GM18867 (cell line): Measurements from ENCODE around the gene TUBGCP3.

Experiments used
- ATAC-seq: cut with Tn5 transposase; IDR thresholded peaks from one replicate; pipeline ENCODE4 v1.9.1; 2021; ENCODE audit warnings: mild to moderate bottlenecking, moderate library complexity; ENCODE audit not compliant: unreplicated experiment

Gene TUBGCP3

GRCh38 chr13:112616586-112617362 is 28.8 kb upstream of the TUBGCP3 start:
- peak; percentile 68 for ATAC-seq

- no peak for ATAC-seq
These were observed 27.4 kb upstream of the TUBGCP3 start for GRCh38 chr13:112615391-112615790.

DNA sequence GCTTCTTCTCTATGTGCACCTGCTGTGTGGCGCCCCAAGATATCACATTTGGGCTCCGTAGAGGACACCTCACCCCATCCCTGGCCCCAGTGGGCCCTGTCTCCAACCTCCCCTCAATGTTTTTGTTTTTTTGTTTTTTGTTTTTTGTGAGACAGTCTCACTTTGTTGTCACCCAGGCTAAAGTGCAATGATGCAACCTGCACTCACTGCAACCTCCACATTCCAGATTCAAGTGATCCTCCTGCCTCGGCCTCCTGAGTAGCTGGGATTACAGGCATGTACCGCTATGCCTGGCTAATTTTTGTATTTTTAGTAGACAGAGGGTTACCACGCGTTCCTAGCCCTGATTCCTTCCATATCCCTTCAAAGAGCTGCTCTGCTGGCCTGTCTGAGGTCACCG is 26.9 kb upstream of the TUBGCP3 start:
- no peak for ATAC-seq

DNA sequence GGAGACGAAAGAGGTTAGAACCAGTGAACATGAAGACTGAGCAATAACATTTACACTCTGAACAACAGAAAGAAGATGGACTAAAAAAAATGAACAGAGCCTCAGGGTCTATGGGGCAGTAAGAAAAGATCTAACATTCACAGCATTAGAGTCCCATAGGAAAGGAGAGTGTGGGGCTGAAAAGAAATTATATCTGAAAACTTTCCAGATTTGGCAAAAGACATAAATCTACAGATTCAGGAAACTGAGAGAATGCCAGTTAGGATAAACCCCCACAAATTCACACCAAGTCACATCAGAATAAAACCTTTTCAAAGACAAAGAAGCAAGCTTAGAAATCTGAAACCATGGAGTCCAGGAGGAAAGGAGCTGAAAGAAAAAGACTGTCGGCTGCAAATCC is 20.3 kb upstream of the TUBGCP3 start:
- ATAC-seq, result no peak

DNA sequence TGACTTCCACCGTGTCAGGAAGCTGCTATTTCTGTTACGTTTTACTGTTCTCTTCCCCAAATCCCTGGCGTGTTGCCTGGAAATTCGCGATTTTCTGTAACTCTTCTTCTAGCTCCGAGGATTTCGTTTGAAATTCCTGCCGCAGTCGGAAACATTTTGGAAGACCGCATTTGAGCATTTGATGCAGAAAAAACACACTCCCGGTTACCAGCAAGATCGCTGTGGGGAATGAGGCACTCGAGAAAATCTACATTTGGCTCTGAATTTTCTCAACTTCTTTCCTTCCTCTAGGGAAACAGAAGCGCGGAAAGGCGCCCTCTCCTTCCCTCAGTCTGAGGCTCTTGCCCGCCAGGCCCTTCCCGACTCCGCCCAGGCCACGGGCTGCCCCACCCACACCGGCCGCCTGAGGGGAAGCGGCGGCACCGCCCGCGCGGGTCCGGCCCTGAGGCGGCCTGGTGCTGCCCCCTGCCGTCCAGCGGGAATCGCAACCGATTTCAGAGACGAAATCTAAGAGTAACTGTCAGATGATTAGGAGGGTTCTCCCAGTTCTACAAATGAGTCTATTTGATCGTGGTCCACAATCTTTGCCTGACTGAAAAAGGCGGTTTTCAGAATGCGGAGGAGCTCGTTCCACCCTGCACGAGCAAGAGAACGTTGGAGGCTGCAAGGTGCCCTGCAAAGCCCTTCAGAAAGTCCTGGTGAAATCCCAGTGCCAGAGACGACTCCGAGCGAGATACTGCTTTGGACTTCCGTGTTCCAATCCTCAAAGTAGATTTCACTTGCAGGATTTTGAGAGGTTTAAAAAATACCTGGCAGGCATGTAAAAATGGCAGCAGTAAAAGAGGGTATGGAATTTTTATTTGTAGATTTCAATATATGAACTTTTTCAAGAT is 18.4 kb upstream of the TUBGCP3 start:
- ATAC-seq, result peak; percentile 100

GRCh38 chr13:112605531-112605990 is 17.6 kb upstream of the TUBGCP3 start:
- no peak for ATAC-seq

DNA sequence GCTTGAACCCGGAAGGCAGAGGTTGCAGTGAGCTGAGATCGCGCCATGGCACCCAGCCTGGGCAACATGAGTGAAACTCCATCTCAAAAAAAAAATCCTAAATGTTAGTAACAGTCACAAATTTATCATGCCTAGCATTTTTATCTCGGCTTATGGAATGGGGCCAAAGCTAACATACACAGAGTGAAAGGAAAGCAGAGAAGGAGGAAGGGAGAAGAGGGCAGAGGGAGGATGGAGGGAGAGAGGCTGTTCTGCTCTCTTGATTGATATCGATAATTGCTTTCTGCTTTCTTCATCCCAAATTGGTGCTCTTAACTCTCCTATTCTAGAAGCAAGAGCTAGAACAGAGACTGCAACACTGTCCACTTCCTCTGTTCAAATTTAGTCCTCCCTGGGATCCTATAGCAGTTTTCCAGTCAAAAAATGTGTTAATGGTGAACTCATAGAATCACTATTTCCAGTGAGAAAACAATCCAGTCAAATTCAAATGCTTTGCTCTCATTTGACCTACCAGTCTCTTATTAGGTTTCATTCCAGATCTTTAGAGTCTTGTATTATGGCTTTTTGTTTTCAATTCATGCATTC is 15.8 kb upstream of the TUBGCP3 start:
- no peak for ATAC-seq

DNA sequence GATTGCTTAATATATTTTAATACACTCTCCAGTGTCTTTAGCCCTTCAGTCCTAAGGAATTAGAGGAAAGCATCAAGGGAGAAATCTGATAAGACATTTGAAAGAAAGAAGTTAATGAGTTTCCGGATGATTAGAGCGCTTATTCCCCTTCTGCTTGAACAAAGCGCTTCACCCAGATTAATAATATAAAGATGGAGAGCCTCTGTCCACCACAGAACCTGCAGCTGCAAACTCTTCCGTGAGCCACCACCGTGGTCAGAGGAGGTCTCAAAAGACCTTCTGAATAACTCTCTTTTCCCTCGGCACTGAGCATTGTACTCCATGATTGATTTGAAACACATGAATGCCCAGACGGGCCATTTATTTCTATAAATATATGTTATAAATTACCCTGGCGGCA is 14.2 kb upstream of the TUBGCP3 start:
- no peak for ATAC-seq

- ATAC-seq, result no peak
These were observed 13.4 kb upstream of the TUBGCP3 start for GRCh38 chr13:112601371-112601770.

DNA sequence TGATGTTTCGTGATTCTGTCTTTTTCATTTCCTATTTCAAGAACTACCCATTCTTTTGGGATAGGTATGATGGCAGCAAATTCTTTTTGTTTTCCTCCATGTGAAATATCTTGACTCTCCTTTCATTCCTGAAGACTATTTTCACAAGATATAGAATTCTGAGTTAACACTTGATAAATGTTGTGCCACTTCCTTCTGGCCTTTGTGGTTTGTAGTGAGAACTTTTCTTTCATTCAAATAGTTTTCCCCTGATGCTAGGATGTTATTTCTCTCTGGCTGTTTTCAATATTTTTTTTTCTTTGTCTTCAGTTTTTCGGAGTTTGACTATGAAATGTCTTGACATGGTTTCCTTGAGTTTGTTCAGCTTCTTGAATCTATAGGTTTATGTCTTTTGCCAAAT is 8.3 kb upstream of the TUBGCP3 start:
- no peak for ATAC-seq

- ATAC-seq, result no peak
These were observed 4.7 kb upstream of the TUBGCP3 start for GRCh38 chr13:112592647-112593046.

GRCh38 chr13:112592181-112592580 is 4.2 kb upstream of the TUBGCP3 start:
- no peak for ATAC-seq

- ATAC-seq, result no peak
These were observed 741 bp upstream of the TUBGCP3 start for GRCh38 chr13:112588490-112589297.

- ATAC-seq, result peak; percentile 52
These were observed 665 bp downstream of the TUBGCP3 start for GRCh38 chr13:112587212-112587763.

DNA sequence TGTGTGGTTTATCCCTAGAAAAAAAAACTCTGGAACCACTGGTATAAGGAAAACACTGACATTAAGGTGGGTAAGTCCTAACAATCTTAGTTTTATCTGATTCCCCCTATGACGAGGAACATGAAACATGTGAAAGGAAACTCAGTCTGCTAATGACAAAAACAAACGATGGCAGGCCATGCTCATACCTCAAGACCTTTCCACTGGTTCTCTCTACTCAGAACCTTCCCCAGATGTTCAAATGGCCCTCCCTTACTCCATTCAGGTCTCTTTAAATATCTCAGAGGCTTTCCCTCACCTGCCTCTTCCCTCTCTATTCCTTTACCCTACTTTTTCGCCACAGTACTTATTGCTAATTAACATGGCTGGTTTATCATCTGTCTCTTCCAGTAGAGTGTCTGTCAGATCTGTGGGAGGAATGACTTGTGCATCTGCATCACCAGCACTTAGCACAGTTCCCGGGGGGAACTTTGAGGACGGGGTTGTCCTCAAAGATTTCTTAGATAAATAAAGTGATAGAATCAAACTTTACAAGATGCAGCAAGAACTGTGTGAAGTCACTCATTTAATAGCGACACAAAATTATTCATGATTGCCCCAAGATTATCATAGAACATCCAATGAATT is 1.5 kb downstream of the TUBGCP3 start:
- no peak for ATAC-seq

GRCh38 chr13:112583592-112584277 is 4.2 kb downstream of the TUBGCP3 start:
- ATAC-seq, result no peak

- ATAC-seq, result no peak
These were observed 5.7 kb downstream of the TUBGCP3 start for GRCh38 chr13:112582263-112582662.

- no peak for ATAC-seq
These were observed 7.0 kb downstream of the TUBGCP3 start for GRCh38 chr13:112580912-112581311.

GRCh38 chr13:112580211-112580610 is 7.7 kb downstream of the TUBGCP3 start:
- no peak for ATAC-seq
